WTC11 (cell line): ENCODE data around the gene PPARA. TPM values are rescaled to one million over a fixed set of nuclear protein-coding genes. Genes with fewer than 3 reads are reported as not detected.

Source experiments
- ATAC-seq: fragments of 200-7000 bp; cut with Tn5 transposase; 2 replicates; pipeline ENCODE4 v1.10.0; 2021; ENCODE audit warnings: mild to moderate bottlenecking, moderate library complexity
- CTCF ChIA-PET: fragments of 300-600 bp; sonication (Branson Sonifier 250); formaldehyde crosslinking; loops from one replicate; lab custom pipeline; 2021; ENCODE audit warnings: antibody characterized with exemption; lab: Charles Lee
- POLR2A ChIA-PET: fragments of 350-600 bp; sonication (Branson Sonifier 250); formaldehyde crosslinking; loops from one replicate; lab custom pipeline; 2021; ENCODE audit warnings: antibody characterized with exemption; lab: Charles Lee
- DNase-seq: peaks from one replicate; pipeline ENCODE4 v3.0.0; 2021; ENCODE audit warnings: low spot score
- H3K27ac Mint-ChIP-seq: 2 replicates; pipeline ENCODE4 v1.8.0; 2021; ENCODE audit warnings: mixed read lengths
- H3K27me3 Mint-ChIP-seq: 2 replicates; pipeline ENCODE4 v1.8.0; 2021; ENCODE audit warnings: low read depth, mild to moderate bottlenecking, moderate library complexity, mixed read lengths
- H3K36me3 Mint-ChIP-seq: 2 replicates; pipeline ENCODE4 v1.8.0; 2021; ENCODE audit warnings: mixed read lengths
- H3K4me1 Mint-ChIP-seq: 2 replicates; pipeline ENCODE4 v1.8.0; 2022; ENCODE audit warnings: mixed read lengths
- H3K4me3 Mint-ChIP-seq: 2 replicates; pipeline ENCODE4 v1.8.0; 2021; ENCODE audit warnings: mild to moderate bottlenecking, moderate library complexity, mixed read lengths
- H3K9me3 Mint-ChIP-seq: 2 replicates; pipeline ENCODE4 v1.8.0; 2021; ENCODE audit warnings: mixed read lengths
- GTF2I ChIP-seq: fragments of 250-450 bp; sonication (Bioruptor Pico); conservative IDR thresholded peaks from 2 replicates; pipeline ENCODE4 v1.4.0; 2021; ENCODE audit warnings: mild to moderate bottlenecking
- IRF2 ChIP-seq: sonication (generic); formaldehyde crosslinking; IDR thresholded peaks from 2 replicates; pipeline ENCODE4 v1.8.0; 2022; ENCODE audit warnings: low read depth, missing genetic modification reagents, borderline replicate concordance
- JAZF1 ChIP-seq: fragments of 250-450 bp; sonication (Bioruptor Pico); IDR thresholded peaks from 2 replicates; pipeline ENCODE4 v1.9.0; 2021; ENCODE audit warnings: moderate library complexity, mild to moderate bottlenecking, inconsistent platforms
- MYBL2 ChIP-seq: sonication (generic); formaldehyde crosslinking; IDR thresholded peaks from 2 replicates; pipeline ENCODE4 v1.8.1; 2023; ENCODE audit warnings: mild to moderate bottlenecking, moderate library complexity, missing genetic modification reagents
- NFE2L1 ChIP-seq: sonication (generic); formaldehyde crosslinking; IDR thresholded peaks from 2 replicates; pipeline ENCODE4 v1.8.1; 2023; ENCODE audit warnings: missing genetic modification reagents
- NFYB ChIP-seq: sonication (generic); formaldehyde crosslinking; conservative IDR thresholded peaks from 2 replicates; pipeline ENCODE4 v1.8.0; 2022; ENCODE audit warnings: low read depth, missing genetic modification reagents
- NR1H2 ChIP-seq: sonication (generic); formaldehyde crosslinking; IDR thresholded peaks from 2 replicates; pipeline ENCODE4 v1.9.0; 2021; ENCODE audit warnings: mild to moderate bottlenecking, moderate library complexity, missing genetic modification reagents
- PREB ChIP-seq: sonication (generic); formaldehyde crosslinking; IDR thresholded peaks from 2 replicates; pipeline ENCODE4 v1.8.1; 2022; ENCODE audit warnings: mild to moderate bottlenecking, missing genetic modification reagents, moderate library complexity, borderline replicate concordance
- RORB ChIP-seq: fragments of 250-450 bp; sonication (Bioruptor Pico); IDR thresholded peaks from 2 replicates; pipeline ENCODE4 v1.9.0; 2021; ENCODE audit warnings: mild to moderate bottlenecking
- TCF7 ChIP-seq: sonication (generic); formaldehyde crosslinking; IDR thresholded peaks from 2 replicates; pipeline ENCODE4 v1.8.0; 2022; ENCODE audit warnings: mild to moderate bottlenecking, low read depth, missing genetic modification reagents, moderate library complexity
- ZNF121 ChIP-seq: sonication (generic); formaldehyde crosslinking; IDR thresholded peaks from 2 replicates; pipeline ENCODE4 v1.8.0; 2023; ENCODE audit warnings: missing genetic modification reagents
- ZNF138 ChIP-seq: sonication (generic); formaldehyde crosslinking; conservative IDR thresholded peaks from 2 replicates; pipeline ENCODE4 v1.8.1; 2022; ENCODE audit warnings: mild to moderate bottlenecking, moderate library complexity, missing genetic modification reagents
- ZNF219 ChIP-seq: sonication (generic); formaldehyde crosslinking; IDR thresholded peaks from 2 replicates; pipeline ENCODE4 v1.8.0; 2023; ENCODE audit warnings: missing genetic modification reagents, mild to moderate bottlenecking, borderline replicate concordance
- ZNF396 ChIP-seq: fragments of 250-450 bp; sonication (Bioruptor Pico); IDR thresholded peaks from 2 replicates; pipeline ENCODE4 v1.8.0; 2021; ENCODE audit warnings: mild to moderate bottlenecking, moderate library complexity, borderline replicate concordance
- ZNF425 ChIP-seq: fragments of 250-450 bp; sonication (Bioruptor Pico); conservative IDR thresholded peaks from 2 replicates; pipeline ENCODE4 v1.9.0; 2021; ENCODE audit warnings: mild to moderate bottlenecking
- ZNF532 ChIP-seq: fragments of 250-450 bp; sonication (Bioruptor Pico); IDR thresholded peaks from 2 replicates; pipeline ENCODE4 v1.9.0; 2021; ENCODE audit warnings: mild to moderate bottlenecking, borderline replicate concordance
- total RNA-seq: library from RNA; stranded (reverse); gene quantifications from 3 replicates; pipeline ENCODE4 v1.2.3, GENCODE V29; 2021
- TF ChIP-seq, protein P1 (sequence below): sonication (generic); formaldehyde crosslinking; IDR thresholded peaks from 2 replicates; pipeline ENCODE4 v1.8.0; 2022; ENCODE audit warnings: mild to moderate bottlenecking, missing genetic modification reagents
- TF ChIP-seq, protein P2 (sequence below): sonication (generic); formaldehyde crosslinking; IDR thresholded peaks from 2 replicates; pipeline ENCODE4 v1.8.0; 2022; ENCODE audit warnings: mild to moderate bottlenecking, missing genetic modification reagents
- TF ChIP-seq, protein P3 (sequence below): sonication (generic); formaldehyde crosslinking; IDR thresholded peaks from 2 replicates; pipeline ENCODE4 v1.8.1; 2022; ENCODE audit warnings: low read depth, missing genetic modification reagents, borderline replicate concordance
- TF ChIP-seq, protein P4 (sequence below): fragments of 250-450 bp; sonication (Bioruptor Pico); IDR thresholded peaks from 2 replicates; pipeline ENCODE4 v1.9.0; 2021; ENCODE audit warnings: moderate library complexity, mild to moderate bottlenecking, inconsistent platforms, borderline replicate concordance

PPARA gene
- total RNA-seq, 1 experiment from 2014 or later: 9.3 TPM

DNA sequence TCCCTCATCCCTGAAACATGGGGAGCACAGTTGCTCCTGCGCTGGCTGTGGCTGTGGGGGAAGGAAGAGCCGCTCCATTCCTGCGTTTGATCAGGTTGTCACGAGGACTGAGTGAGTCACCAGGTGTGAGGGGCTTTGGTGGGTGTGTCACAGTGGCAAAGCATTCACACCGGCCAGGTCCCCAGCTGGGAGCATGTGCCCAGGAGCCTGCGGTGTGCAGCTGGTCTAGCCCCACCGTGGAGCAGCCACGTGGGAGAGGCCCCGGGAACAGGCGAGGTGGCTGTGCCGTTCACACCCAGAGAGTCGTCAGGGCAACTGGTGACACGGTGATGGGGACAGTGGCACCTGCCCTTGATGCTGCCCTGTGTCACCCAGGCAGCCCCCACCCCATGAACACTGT, 47.6 kb upstream of the PPARA start:
- no peak for DNase-seq
- no peak for TF ChIP-seq GTF2I (CRISPR knock-in tag)
- ChIA-PET CTCF (interaction anchor here (0.6 kb wide), 1 partner anchor 238 kb away, joined by 5 read pairs; no protein-coding TSS in a partner anchor), POLR2A (no interaction called here)
- no peaks in the 10 kb centered on the region for H3K36me3 Mint-ChIP-seq
- no peak for ATAC-seq
- no peaks in the 10 kb centered on the region for H3K9me3 Mint-ChIP-seq
- no peak overlapping the region for H3K4me3 Mint-ChIP-seq
- H3K27me3 Mint-ChIP-seq: no peaks in the 10 kb centered on the region
- H3K4me1 Mint-ChIP-seq: no peaks in the 10 kb centered on the region
- no peak overlapping the region for H3K27ac Mint-ChIP-seq

DNA sequence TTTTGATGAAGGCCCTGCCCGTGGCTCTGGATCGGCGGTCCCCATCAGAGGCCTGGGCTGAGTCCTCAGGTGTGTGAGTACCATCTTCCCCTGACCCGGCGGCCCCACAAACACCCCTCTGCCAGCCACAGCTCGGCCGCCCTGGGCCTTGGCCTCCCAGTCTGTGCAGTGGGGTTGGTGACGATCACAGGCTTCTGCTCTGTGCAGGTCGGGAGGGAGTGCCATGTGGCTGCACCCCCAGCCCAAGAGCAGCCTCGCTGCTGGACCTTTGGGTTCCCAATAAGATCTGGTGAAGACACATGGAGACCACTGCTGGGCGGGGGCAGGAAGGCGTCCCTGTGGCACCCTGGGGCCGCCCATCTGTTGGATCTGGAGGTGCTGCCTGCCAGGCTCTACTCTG, 47.1 kb upstream of the PPARA start:
- H3K4me1 Mint-ChIP-seq: no peaks in the 10 kb centered on the region
- no peaks in the 10 kb centered on the region for H3K36me3 Mint-ChIP-seq
- no peaks in the 10 kb centered on the region for H3K9me3 Mint-ChIP-seq
- ATAC-seq: no peak
- ChIA-PET CTCF (no interaction called here), POLR2A (no interaction called here)
- H3K27me3 Mint-ChIP-seq: no peaks in the 10 kb centered on the region
- TF ChIP-seq NFE2L1 (CRISPR knock-in tag) (no peak), RORB (CRISPR knock-in tag) (no peak), TCF7 (CRISPR knock-in tag) (no peak), MYBL2 (CRISPR knock-in tag) (no peak), ZNF425 (CRISPR knock-in tag) (no peak), IRF2 (CRISPR knock-in tag) (no peak), NR1H2 (no peak), ZNF219 (CRISPR knock-in tag) (no peak), ZNF138 (CRISPR knock-in tag) (no peak)
- TF ChIP-seq, protein P1, sequence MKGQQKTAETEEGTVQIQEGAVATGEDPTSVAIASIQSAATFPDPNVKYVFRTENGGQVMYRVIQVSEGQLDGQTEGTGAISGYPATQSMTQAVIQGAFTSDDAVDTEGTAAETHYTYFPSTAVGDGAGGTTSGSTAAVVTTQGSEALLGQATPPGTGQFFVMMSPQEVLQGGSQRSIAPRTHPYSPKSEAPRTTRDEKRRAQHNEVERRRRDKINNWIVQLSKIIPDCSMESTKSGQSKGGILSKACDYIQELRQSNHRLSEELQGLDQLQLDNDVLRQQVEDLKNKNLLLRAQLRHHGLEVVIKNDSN: no peak
- no peak for DNase-seq
- no peak overlapping the region for H3K4me3 Mint-ChIP-seq
- no peak overlapping the region; the same call in 1 of the 2 replicates for H3K27ac Mint-ChIP-seq

GRCh38 chr22:46103664-46104063, 46.7 kb upstream of the PPARA start:
- ATAC-seq (no peak), DNase-seq (no peak)
- H3K36me3 Mint-ChIP-seq: no peaks in the 10 kb centered on the region
- POLR2A ChIA-PET: no interaction called here
- no peaks in the 10 kb centered on the region for H3K9me3 Mint-ChIP-seq
- CTCF ChIA-PET: no interaction called here
- H3K27me3 Mint-ChIP-seq: no peaks in the 10 kb centered on the region
- H3K4me3 Mint-ChIP-seq: no peak overlapping the region
- no peaks in the 10 kb centered on the region for H3K4me1 Mint-ChIP-seq
- H3K27ac Mint-ChIP-seq: no peak overlapping the region
- TF ChIP-seq NFYB (CRISPR knock-in tag) (no peak), PREB (no peak), ZNF532 (CRISPR knock-in tag) (no peak), ZNF121 (CRISPR knock-in tag) (no peak), JAZF1 (CRISPR knock-in tag) (no peak), ZNF396 (CRISPR knock-in tag) (no peak)
- TF ChIP-seq, protein P2, sequence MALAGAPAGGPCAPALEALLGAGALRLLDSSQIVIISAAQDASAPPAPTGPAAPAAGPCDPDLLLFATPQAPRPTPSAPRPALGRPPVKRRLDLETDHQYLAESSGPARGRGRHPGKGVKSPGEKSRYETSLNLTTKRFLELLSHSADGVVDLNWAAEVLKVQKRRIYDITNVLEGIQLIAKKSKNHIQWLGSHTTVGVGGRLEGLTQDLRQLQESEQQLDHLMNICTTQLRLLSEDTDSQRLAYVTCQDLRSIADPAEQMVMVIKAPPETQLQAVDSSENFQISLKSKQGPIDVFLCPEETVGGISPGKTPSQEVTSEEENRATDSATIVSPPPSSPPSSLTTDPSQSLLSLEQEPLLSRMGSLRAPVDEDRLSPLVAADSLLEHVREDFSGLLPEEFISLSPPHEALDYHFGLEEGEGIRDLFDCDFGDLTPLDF (CRISPR knock-in tag): no peak
- TF ChIP-seq, protein P3, sequence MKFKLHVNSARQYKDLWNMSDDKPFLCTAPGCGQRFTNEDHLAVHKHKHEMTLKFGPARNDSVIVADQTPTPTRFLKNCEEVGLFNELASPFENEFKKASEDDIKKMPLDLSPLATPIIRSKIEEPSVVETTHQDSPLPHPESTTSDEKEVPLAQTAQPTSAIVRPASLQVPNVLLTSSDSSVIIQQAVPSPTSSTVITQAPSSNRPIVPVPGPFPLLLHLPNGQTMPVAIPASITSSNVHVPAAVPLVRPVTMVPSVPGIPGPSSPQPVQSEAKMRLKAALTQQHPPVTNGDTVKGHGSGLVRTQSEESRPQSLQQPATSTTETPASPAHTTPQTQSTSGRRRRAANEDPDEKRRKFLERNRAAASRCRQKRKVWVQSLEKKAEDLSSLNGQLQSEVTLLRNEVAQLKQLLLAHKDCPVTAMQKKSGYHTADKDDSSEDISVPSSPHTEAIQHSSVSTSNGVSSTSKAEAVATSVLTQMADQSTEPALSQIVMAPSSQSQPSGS (CRISPR knock-in tag): no peak
- TF ChIP-seq, protein P4, sequence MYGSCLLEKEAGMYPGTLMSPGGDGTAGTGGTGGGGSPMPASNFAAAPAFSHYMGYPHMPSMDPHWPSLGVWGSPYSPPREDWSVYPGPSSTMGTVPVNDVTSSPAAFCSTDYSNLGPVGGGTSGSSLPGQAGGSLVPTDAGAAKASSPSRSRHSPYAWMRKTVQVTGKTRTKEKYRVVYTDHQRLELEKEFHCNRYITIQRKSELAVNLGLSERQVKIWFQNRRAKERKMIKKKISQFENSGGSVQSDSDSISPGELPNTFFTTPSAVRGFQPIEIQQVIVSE: no peak
